C4-2B (cell line): ENCODE data around the gene YIF1B.

Experiments
- ZFX ChIP-seq: fragments of 450-650 bp; IDR thresholded peaks from 2 replicates; pipeline ENCODE4 v1.6.1; 2017
- TF ChIP-seq, protein P1 (sequence below): fragments of 450-650 bp; conservative IDR thresholded peaks from 2 replicates; pipeline ENCODE4 v1.5.1; 2017; ENCODE audit warnings: mild to moderate bottlenecking

DNA sequence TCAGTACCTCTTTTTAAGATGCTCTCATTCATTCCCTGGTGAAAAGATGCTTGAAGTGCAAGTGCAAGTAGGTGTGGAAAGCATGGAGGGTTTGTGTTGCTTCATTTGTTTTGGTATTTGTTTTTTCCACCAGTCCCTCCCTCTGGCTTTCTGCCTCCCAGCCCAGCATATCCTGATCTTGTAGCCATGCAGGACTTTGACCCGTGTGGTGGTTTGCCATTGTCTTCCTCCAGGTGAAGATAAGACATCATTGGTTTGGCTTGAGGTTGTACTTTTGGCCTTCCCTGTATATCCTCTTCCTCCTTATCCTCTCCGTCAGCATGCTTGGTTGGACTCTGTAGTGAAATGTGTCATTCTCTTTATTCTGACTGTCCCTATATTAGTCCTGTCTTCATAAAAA is 42.2 kb downstream of the YIF1B start:
- TF ChIP-seq, protein P1, sequence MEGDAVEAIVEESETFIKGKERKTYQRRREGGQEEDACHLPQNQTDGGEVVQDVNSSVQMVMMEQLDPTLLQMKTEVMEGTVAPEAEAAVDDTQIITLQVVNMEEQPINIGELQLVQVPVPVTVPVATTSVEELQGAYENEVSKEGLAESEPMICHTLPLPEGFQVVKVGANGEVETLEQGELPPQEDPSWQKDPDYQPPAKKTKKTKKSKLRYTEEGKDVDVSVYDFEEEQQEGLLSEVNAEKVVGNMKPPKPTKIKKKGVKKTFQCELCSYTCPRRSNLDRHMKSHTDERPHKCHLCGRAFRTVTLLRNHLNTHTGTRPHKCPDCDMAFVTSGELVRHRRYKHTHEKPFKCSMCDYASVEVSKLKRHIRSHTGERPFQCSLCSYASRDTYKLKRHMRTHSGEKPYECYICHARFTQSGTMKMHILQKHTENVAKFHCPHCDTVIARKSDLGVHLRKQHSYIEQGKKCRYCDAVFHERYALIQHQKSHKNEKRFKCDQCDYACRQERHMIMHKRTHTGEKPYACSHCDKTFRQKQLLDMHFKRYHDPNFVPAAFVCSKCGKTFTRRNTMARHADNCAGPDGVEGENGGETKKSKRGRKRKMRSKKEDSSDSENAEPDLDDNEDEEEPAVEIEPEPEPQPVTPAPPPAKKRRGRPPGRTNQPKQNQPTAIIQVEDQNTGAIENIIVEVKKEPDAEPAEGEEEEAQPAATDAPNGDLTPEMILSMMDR = no peak
- no peak for TF ChIP-seq ZFX
